Activated T-cell treated with anti-CD3 and anti-CD28 coated beads for 1 hour (primary cell): ENCODE measurements around the gene SLC24A3.

ENCODE experiments used
- DNase-seq: peaks from one replicate; pipeline ENCODE4 v3.0.0-alpha.2; 2020; ENCODE audit warnings: low read depth

The SLC24A3 gene

DNA sequence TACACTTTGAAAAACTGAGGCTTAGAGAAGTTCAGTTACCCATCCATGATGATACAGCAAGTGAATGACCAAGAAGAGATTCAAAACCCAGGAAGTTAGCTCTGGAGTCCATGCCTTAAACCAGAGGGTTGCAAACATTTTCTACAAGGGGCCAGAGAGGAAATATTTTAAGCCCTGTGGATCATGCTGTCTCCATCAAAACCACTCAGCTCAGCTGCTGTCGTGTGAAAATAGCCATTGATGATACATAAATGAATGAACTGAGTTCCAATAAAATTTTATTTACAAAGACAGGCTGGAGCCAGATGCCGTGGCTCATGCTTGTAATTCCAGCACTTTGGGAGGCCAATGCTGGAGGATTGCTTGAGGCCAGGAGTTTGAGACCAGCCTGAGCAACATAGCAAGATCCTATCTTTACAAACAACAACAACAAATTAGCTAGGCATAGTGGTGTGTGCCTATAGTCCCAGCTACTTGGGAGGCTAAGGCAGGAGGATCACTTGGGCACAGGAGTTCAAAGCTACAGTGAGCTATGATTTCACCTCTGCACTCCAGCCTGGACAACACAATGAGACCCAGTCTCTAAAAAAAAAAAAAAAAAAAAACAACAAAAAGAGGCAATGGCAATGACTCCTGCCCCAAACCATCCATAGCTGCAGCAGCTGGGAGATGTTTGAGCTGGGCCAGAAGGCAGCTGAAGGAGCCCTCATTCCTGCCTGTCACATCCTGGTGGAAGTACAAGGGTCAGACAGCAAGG lies 501.6 kb downstream of the SLC24A3 start:
- no peak for DNase-seq

DNA sequence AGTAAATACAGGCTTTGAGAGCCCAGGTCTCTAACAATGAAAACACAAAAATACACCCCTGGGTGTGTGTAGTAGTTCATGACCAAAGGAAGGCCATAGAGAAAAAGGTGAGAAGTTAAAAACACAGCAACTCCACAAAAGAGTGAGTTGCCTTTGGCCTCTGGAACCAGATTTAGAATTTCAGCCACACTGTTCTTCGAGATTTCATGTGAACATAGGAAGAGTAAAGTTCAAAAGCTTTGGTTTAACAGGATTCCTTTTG lies 502.1 kb downstream of the SLC24A3 start:
- DNase-seq = no peak

DNA sequence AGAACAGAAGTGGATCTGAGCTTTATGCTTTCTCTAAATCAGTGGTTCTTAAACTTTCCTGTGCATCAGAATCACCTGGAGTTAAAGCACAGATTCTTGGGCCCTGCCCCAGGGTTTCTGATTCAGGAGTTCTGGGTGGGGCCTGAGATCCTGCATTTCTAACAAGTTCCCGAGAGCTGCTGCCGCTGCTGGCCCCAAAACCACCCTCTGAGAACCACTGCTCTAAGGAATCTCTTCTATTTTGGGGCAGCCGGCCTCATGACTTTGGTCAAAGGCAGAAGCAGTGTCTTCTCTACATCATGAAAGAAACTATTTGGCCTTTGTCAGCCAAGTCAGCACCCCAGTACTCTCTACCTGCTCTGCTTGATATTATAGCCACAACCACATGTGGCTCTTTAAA lies 503.5 kb downstream of the SLC24A3 start:
- no peak for DNase-seq

DNA sequence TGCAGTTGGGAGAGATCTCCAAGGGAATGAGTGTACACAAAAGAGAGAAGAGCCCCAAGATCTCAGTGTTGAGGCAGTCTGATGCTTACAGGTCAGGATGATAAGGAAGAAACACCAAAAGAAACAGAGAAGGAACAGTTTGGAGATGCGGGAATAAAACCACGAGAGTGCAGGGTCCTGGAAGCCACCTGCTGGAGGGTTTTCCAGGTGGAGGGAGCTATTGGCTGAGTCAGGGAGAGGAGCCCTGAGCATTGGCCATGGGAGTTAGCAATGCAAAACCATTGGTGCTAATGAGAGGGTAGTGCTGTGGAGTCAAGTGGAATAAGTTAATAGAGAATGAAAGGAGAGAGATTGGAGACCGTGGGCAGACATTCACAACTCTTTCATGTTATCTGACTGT lies 506.4 kb downstream of the SLC24A3 start:
- no peak for DNase-seq

DNA sequence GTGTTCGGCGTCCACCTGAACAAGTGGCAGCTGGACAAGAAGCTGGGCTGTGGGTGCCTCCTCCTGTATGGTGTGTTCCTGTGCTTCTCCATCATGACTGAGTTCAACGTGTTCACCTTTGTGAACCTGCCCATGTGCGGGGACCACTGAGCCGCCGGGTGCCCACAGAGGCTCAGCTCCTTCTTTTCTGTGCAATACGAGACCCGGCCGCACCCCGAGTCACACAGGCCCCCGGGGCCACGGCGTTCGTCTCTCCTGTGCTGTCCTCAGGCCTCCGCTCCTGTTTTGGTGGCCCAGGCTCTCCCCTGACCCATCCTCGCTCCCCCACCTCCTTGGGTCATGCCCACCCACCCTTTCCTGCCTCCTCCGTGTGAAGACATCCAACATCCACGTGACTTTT lies 508.5 kb downstream of the SLC24A3 start:
- DNase-seq = no peak

DNA sequence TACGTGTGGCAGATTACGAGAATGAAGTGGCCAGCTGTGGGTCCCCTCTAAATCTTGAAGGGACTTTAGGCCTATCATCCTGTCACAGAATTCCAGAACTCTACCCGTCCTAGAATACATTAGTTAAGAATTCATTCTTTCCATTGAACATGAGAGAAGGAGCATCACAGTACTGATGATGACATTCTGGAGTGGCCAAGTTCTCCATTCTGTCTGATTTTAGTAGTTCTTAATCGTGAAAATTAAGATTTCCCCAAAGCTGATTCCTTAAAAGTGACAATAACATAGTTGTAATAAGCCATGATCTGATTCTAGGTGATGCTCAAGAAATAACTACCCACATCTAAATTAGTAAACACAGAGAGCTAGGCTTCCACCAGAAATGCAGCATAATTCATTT lies 510.6 kb downstream of the SLC24A3 start:
- DNase-seq = no peak

DNA sequence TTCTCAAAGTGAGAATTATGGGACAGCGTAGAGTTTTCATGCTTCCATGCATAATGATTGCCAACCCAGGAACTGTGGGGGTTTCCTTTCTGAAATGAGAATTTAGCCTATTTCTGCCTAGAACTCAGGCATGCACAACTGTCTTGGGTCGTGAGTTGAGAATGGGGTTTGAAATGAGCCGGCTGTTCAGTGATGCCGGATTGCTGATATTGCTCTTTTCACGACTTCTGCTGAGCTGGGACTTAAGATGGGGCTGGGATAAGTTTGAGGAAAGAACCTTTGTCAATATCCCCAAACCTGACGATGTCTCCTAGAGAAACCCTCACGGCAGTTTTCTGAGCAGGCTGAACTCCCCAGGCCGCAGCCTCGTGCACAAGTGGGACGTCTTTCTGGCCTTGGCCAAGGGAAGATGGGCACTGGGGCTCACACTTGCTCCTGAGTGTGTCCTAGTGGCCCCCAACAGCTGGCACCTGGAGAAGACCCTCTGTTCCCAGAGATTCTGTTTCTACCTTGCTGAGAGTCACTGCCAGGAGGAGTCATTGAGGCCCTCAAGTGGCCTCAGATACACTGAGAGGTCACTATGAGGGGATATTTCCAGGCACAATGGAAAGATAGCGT lies 511.5 kb downstream of the SLC24A3 start:
- DNase-seq = no peak

DNA sequence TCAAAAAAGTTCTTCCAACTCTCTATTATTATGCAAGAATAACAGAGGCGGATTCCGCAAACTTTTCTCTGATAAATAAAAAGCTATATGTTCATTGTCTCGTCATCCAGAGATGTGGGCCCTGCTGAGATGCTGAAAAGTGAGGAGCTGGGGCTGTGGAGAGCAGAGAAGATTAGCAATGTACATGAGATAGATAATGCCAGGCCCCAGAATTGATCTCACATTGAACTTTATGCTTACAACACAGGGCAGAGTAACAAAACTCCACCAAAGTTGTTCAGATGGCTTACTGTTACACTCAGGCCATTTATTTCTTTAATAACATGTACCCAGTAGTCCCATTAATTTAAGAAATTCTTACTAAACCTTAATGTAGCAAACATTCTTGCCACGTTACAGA lies 512.9 kb downstream of the SLC24A3 start:
- DNase-seq = no peak

DNA sequence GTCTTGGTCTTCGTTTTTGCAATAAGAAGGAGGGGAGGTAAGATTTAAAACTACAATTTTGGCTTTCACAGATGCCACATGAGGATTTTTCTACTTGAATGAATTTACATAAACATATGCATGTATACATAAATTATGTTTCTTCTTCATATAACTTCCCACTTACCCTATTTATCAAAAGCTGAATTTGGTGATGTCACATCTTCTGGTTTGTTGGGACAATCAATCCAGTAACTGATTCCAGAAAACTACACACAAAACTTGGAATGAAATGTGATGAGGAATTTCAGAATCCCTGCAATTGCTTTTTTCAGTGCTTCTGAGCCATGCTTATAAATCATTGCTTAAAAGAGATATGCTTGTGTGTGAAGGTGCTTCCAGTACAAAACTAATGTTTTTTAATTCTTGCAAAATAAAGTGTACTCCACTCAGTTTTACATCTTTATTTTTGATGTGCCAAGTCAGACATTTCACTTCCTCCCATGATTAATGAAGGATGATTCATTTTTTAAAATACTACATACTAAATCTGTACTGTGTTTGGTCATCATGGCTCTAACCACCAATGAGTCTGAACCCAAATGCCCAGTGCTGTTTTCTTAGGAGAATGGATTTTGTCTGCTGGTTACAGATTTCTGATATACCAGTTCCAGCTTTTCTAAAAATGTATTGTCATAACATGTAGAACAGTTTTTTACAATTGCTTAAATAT lies 513.5 kb downstream of the SLC24A3 start:
- no peak for DNase-seq

DNA sequence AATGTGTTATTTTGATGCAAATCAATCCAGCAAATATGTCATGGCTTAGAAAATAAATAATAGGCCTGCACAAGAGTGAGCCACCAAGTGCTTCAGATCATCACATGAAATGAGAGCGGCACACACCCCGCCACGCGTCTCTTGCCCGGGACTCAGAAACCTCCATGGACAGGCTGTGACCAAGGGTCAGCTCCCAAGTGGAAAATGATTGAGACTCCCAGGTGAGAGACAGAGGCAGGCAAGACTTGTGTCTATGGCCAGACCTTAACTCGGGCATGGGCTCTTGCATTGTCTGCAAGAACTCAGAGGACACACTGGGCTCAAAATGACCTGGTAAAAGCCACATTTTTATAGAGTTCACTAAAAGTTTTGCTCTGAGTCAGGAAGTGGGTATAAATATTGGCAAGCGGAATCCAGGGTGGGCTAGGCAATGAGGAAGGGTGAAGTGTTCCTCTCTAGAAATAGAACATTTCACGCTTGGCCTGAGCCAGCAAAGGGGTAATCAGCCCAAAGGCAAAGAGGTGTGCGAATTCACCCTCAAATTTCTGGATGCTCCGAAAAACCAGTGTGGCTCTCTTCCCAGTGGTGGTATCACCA lies 514.9 kb downstream of the SLC24A3 start:
- no peak for DNase-seq

DNA sequence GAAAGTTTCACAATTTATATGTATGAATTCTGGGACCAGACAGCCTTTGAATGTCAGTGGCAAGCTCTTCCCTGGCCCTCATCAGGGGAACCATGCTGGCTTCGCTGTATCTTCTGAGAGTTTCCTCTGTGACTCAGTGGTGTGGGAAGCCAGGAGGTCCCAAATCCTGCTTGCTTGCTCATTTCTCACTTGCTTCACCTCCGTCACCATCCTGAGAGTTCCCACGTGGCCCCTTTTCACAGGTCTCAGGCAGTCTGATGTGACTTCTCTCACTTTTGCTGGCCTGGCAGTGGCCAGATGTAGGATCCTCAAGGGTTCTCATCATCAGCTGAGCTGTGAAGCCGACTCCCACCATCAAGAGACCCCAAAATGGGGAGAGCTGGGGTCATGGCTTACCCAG lies 517.2 kb downstream of the SLC24A3 start:
- no peak for DNase-seq

DNA sequence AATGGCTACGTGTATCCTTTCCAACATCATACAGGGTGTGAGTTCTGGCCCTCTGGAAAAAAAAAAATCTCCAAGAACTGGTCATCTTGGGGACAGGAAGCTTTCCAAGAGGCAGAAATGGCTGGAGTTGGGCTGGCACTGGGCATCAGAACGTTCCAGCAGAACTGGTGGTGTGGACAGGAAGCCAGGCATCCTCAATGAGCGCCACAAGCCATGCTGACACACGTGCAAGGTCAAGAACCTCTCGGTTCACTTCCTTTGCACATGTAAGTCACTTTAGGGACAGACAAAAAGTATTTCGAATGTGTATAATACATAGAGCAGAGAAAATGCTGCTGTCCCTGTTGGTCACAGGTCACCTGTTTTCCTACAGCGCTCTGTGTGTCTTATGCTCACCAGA lies 518.3 kb downstream of the SLC24A3 start:
- no peak for DNase-seq

DNA sequence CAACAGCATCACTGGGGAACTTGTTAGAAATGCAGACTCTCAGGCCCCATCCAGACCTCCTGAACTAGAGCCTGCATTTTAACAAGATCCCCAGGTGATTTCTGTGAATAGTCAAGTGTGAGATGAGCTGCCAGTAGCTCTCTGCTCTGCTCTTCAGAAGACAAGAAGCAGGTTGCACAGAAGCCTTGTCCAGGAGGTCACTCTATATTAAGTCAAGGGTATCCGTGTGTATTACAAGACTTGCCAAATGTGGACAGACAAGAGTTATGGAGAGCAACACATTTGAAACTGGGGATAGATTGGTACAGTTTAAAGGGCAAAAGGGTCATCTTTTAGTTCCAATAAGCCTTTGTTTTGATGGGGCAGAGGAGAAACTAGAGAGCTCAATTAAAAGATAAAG lies 522.4 kb downstream of the SLC24A3 start:
- no peak for DNase-seq

DNA sequence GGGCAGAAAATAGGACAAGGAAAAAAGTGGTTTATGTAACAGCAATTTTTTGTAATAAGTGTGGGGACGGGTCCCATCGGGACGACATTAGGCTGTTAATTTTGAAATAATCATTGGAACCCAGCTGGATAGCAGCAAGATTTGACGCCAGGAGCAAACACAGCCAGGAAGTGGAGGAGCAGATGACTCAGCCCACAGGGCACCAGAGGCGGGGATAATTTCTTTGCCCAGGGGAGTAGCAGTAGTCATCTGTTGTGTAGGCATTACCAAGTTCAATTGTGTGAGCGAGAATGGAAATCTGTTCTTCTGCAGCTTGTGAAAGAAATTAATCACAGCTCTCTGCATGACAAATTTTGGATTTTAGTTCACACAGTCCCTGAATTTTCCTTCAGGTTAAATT lies 523.0 kb downstream of the SLC24A3 start:
- no peak for DNase-seq

DNA sequence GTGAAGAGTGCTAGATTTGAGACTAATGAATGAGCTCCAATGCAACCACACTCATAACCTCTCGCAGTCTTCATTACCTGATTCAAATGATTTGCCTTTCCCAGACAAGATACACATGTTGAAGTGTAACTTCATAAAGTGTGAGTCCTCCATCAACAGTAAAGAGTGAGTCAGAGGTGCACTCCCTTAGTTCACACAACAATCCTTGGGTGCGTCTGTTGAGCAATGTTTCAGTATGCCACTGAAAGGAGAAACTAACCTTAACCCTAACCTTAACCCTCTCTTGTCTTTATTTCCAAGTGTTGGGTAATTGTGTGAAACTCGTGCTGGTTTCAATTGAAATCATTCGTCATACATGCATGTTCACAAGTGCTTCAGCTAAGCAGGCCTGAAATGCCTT lies 524.6 kb downstream of the SLC24A3 start:
- no peak for DNase-seq

DNA sequence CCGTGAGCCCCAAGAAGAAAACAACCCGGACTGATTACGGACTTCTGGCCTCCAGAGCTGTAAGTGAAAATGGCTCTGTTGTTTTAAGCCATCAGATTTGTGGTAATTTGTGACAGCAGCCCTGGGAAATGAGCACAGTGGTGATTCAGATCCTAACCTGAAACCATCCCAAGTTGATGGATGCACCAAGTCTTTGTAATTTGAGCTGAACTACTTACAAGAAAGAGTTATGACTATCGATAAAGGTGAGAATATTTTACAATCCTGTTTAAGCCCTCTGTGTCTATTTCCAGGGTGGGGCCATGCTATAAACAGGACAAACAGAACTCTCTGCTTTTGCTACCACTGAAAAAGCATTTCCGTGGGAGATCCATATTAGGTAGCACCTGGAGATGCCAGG lies 526.5 kb downstream of the SLC24A3 start:
- DNase-seq = no peak

DNA sequence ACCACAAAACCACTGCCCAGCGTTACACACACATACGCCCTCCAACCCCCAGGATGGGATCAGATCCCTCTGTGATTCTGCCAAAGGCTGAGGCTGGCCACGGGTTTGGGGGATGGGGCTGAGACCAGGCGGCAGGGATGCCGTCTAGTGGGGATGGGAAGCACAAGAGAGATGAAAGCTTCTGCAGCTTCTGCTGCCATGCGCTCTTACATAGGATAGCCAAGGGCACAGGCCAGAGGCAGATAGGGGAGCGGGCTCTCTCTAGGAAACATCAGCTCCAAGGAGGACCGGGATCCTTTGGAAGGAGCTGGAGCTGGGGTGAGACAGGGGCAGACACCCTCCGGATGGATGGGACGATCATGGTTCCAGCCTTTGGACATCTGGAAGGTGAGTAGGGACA lies 526.9 kb downstream of the SLC24A3 start:
- DNase-seq = no peak

DNA sequence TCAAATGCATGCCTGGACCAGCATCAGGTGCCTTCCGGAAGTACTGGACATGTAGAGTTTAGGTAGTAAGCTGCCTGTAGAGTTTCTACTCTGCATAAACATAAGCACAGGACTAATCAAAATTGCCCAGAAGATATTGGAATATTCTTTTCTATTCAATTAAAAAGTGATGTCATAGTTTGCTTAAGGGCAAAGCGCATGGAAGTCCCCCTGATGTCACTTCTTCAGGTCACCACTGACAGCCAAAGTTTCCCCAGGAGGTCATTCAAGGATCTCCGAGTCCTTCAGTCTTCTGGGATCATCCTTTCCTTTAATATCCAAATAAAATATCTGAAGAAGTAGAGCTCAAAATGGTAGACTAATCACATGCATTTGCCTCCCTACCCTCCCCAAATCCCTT lies 528.1 kb downstream of the SLC24A3 start:
- DNase-seq = no peak

DNA sequence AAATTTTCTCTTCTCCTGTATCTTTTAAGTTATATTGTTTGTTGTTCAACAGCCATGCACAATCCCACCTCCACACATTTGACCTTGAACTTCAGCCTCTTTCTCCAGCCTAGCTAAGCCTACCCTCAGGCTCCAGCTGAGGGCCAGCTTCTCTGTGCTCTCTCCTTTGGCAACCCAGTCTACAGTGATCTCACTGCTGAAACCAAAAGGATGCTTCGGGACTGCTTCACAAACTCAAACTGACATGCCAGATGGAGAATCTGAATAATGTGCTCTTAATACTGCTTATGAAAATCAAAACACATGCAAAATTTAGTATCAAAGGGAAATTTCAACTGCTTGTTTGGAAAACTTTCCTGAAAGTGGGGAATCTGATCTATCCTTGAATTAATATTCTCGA lies 529.5 kb downstream of the SLC24A3 start:
- DNase-seq = no peak

DNA sequence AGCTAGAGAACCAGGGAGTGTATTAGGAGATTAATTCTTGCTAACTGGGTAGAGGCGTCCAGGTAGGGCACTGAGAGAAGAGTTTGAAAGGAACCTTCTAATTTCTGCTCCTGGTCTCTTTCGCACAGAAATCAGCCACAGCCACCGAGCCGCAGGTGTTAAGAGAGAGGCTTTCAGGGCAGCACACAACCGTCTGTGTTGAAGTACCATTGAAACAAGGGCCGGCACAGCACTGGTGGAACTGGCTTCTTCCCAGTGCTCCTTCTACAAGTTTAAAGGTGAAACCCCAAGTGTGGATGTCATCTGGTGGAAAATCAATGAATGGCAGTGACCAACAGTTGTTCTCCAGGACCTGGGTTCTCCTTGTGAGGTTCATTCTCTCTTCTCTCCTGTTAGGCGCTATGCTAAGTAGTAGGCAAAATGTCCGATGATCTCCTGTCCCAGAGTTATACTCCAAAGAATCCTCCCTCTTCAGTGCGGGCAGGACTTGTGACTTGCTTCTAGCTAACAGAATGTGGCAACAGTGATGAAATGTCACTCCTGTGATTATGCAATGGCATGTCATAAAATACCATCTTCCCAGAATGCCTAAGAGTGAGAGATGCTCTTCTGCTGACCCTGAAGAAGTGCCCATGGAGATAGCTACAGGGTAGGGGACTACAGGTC lies 530.7 kb downstream of the SLC24A3 start:
- no peak for DNase-seq

DNA sequence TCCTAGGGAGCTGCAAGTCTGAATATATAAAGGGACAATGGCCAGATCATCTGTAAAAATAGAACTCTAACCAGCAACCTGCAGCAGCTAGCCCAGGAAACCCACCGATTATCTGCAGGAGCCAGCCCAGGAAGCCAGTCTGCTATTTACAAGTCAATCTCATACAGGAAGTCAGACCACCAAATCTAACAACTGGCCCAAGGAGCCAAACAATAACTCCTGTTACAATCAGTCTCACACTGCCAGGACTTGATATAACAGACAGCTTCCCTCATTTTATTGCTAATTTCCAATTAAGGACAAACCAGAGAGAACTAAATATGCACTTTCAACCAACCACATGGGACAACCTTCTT lies 531.2 kb downstream of the SLC24A3 start:
- no peak for DNase-seq

DNA sequence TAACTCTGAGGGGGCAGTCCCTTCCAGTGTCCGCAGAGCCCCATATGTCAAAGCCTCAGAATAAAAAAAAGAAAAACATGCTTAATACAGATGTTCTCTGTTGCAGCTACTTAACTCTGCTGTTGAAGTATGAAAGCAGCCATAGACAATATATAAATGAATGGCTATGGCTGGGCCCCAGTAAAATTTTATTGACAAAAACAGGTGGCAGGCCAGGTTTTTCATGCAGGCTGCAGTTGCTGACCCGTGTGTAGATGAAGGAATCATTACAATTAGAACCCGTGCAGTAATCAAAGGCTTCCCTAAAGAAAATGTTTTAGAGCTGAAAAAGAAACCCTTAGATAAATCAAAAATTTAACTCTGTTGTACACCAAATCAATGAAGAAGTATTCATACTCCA lies 532.7 kb downstream of the SLC24A3 start:
- no peak for DNase-seq

DNA sequence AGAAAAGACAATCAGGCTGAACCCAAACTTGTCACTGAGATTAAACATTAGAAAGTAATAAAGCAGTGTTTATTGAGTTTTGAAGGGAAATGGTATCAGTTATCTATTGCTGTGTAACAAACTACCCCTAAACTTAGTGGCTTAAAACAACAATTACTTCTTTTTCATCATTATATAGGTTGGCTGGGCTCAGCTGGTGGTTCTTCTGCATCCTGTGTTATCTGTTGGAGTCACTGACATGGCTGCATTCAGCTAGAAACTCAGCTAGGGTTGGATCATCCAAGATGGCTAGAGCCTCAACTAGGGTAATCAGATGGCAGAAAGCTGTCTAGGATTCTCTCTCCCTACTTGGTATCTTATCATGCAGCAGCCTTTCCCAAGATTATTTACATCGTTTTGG lies 533.1 kb downstream of the SLC24A3 start:
- no peak for DNase-seq
